ENCODE results near the gene KRTAP12-1.
"Not testable (repeated sequence)": the region's sequence is repeated elsewhere in the genome, so short reads cannot be mapped to it uniquely, and the experiment has no call there.

Gene KRTAP12-1

GRCh38 chr21:44648557-44649311, 33.2 kb downstream of the KRTAP12-1 start:
- TF ChIP-seq, protein P1, sequence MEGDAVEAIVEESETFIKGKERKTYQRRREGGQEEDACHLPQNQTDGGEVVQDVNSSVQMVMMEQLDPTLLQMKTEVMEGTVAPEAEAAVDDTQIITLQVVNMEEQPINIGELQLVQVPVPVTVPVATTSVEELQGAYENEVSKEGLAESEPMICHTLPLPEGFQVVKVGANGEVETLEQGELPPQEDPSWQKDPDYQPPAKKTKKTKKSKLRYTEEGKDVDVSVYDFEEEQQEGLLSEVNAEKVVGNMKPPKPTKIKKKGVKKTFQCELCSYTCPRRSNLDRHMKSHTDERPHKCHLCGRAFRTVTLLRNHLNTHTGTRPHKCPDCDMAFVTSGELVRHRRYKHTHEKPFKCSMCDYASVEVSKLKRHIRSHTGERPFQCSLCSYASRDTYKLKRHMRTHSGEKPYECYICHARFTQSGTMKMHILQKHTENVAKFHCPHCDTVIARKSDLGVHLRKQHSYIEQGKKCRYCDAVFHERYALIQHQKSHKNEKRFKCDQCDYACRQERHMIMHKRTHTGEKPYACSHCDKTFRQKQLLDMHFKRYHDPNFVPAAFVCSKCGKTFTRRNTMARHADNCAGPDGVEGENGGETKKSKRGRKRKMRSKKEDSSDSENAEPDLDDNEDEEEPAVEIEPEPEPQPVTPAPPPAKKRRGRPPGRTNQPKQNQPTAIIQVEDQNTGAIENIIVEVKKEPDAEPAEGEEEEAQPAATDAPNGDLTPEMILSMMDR (conservative IDR thresholded peaks at IDR 0.05; ENCODE audit: low read length), result no peak
- no peak for DNase-seq (ENCODE audit: low read depth)
- H3K4me3 ChIP-seq (ENCODE audit: low read length), result no peak overlapping the region

- DNase-seq (ENCODE audit: low read depth), result no peak
- no peak overlapping the region for H3K4me3 ChIP-seq (ENCODE audit: low read length)
- TF ChIP-seq, protein P1 (conservative IDR thresholded peaks at IDR 0.05; ENCODE audit: low read length), result no peak
These were observed 34.8 kb downstream of the KRTAP12-1 start for GRCh38 chr21:44647222-44647552.

- H3K4me3 ChIP-seq (ENCODE audit: low read length); DNase-seq (ENCODE audit: low read depth): not testable (repeated sequence)
These were observed 35.4 kb downstream of the KRTAP12-1 start, which contains the start of gene KRTAP10-11 for GRCh38 chr21:44646366-44647221. TSS of gene KRTAP10-11 (plus strand) at chr21:44646414. CDS start at chr21:44646459, 45 bp downstream.

DNA sequence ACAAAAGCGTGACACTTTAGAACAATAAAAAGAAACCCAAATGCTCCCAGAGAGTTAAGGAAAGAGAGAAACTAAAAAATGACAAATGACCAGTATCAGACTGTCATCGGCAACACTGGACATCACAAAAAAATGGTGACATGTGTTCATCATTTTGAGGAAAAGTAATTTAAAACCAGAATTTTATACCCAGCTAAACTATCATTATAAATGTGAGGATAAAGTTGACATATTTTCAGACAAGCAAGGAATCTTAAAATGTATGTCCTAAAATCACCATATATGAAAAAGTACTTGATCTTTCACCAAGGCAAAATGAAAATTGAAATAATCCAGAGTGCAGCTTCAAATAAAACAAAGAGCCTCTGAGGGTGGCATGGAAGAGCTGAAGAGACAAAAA, 37.1 kb downstream of the KRTAP12-1 start:
- TF ChIP-seq, protein P1 (conservative IDR thresholded peaks at IDR 0.05; ENCODE audit: low read length), result no peak
- no peak overlapping the region for H3K4me3 ChIP-seq (ENCODE audit: low read length)
- DNase-seq (ENCODE audit: low read depth), result no peak

GRCh38 chr21:44643741-44644310, 38.1 kb downstream of the KRTAP12-1 start:
- no peak for DNase-seq (ENCODE audit: low read depth)
- TF ChIP-seq, protein P1 (conservative IDR thresholded peaks at IDR 0.05; ENCODE audit: low read length), result no peak
- H3K4me3 ChIP-seq (ENCODE audit: low read length), result no peak overlapping the region

- no peak overlapping the region for H3K4me3 ChIP-seq (ENCODE audit: low read length)
- no peak for DNase-seq (ENCODE audit: low read depth)
- TF ChIP-seq, protein P1 (conservative IDR thresholded peaks at IDR 0.05; ENCODE audit: low read length), result no peak
These were observed 41.2 kb downstream of the KRTAP12-1 start for GRCh38 chr21:44640761-44641160.

DNA sequence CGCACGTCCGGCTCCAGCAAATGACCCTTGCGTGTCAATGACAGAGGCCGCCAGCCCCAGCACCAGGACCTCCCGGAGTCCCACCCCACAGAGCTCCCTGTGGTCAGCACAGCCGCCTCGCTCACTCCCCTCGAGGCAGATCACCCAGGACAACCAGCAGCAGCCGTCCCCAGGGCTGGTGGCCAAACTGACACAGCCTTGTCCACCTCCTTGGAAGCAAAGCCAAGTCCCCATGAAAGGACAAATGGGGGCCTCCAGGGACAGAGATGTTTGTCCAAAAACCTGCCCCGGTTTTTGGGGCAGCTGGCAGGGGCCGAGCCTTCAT, 42.7 kb downstream of the KRTAP12-1 start:
- H3K4me3 ChIP-seq (ENCODE audit: low read length), result no peak overlapping the region
- TF ChIP-seq, protein P1 (conservative IDR thresholded peaks at IDR 0.05; ENCODE audit: low read length), result no peak
- DNase-seq (ENCODE audit: low read depth), result no peak

DNA sequence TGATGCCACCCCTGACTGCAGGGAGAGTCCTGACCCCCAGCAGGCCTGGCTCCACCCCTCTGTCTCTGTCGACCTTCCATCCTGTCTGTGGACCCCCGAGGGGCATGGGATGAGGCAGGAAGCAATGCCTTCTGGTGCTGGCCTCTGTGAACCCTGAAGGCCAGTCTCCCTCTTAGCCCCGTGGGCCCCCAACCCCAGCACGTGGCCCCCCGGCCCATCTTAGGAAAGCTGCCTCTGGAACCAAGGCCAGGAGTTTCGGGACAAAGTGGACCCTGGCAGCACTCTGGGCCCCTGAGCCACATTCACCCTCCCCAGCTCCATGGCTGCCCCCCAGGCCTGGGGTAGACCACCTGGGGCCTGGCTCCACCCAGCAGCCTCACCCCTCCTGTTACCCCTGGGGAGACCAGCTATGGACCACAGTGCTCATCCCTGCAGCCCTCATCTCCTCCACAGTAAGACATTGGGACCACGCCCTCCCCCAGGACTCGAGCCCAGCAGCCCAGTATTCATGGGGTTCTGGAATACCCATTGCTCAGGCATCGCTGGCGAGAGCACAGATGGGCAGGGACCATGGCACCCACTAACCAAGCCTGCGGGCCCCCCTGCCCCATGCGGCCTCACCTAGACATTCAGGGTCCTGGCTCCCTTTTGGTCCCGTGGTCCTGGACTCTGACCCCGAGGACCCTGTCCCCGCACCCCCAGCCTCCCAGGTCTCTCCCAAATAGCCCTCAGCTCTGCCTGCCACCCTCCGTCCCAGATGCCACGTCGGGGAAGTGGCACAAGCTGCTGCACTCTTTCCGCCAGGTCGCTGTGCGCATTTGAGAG, 43.2 kb downstream of the KRTAP12-1 start:
- not testable (repeated sequence) for DNase-seq (ENCODE audit: low read depth); H3K4me3 ChIP-seq (ENCODE audit: low read length)

GRCh38 chr21:44637851-44638348, 44.1 kb downstream of the KRTAP12-1 start:
- not testable (repeated sequence) for H3K4me3 ChIP-seq (ENCODE audit: low read length); DNase-seq (ENCODE audit: low read depth)

All from AG10803 (cell line).